HG03457 (cell line): ENCODE data around the gene CCDC88C.
A peak's percentile ranks its signal among the peaks of the same experiment; 100 is the strongest.

Experiments
- ATAC-seq: cut with Tn5 transposase; IDR thresholded peaks from one replicate; pipeline ENCODE4 v1.9.1; 2021; ENCODE audit warnings: moderate number of reproducible peaks; ENCODE audit not compliant: unreplicated experiment

Gene CCDC88C

DNA sequence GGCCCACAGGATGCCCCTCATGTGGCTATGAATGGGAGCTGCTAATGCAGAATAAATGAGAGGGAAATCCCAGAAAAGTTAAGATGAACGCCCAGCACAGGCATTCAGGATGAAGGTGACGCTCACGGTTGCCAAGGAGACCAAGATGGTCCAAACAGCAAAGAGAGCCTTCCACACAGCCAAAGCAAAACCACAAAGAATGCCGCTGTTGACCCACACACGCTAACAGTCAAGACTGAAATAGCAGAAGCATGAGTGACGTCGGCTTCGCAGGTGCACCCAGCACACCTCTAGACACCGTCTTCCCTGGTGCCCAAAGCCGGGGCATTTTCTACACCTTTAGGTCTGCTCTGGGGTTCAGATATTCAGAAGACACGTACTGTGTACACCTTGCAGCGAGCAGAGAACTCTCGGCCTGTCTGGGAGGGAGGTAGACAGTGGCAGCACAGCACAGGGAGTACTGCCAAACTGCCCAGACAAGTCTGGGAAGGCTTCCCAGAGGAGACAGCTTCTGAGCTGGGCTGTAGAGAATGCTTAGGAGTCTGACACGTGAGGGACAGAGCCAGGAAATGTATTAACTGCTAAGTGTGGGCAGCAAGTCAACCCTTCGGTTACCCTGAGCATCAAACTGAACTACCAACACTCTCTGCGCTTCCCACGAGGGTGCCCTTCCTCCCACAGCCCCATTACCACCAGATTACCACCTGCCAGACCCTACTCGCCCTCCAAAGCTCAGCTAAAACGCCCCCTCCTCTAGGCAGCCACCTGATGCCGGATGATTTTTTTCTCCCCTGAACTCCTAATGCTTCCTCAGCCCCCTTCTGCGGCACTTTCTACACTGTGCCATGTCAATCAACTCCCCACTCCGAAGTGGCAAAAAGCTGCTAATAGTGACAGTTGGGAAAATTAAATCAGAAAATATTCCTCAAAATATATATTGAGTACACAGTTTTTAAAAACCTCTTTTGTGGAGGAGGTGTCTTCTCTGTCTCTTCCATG lies 50.1 kb downstream of the CCDC88C start:
- ATAC-seq = peak; percentile 36

DNA sequence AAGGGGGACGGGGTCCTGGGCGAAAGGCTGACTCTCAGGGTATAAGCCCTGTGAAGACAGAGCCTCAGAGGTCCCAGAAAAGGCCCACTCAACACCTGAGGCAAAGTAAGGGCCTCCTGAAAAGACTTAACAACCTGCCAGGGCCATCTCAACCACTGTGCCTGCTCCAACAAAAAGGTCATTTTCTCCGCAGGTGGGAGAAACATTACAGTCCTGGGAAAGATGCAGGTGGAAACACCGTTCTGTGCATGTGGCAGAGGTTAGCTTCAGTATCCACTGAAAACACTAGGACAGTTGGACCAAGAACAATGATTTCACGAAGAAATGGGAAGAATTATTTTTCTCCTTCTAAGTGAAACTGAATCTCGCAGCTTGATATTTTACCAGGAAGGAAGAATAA lies 50.9 kb downstream of the CCDC88C start:
- ATAC-seq = no peak

DNA sequence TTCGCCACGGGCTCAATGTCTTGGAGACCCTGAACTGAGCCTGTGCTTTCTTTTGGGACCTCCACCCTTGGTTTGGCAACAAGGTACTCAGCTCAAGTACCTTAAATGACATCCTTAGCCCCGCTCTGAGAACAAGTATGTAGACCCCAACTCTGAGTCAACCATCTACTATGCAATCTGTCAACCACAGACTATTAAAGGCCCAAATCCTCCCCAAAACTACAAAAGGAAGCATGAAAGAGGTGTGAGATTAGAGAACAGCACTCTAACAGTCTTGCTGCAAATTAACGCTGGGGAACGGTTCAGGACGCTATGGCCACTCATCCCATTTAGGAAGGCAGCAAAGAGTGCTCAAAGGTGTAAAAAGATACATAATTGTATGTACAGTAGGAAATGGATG lies 52.1 kb downstream of the CCDC88C start:
- no peak for ATAC-seq

- ATAC-seq = no peak
Measured at GRCh38 chr14:91364524-91365270, 52.9 kb downstream of the CCDC88C start.

- ATAC-seq = peak; percentile 44
Measured at GRCh38 chr14:91363776-91364523, 53.7 kb downstream of the CCDC88C start.

DNA sequence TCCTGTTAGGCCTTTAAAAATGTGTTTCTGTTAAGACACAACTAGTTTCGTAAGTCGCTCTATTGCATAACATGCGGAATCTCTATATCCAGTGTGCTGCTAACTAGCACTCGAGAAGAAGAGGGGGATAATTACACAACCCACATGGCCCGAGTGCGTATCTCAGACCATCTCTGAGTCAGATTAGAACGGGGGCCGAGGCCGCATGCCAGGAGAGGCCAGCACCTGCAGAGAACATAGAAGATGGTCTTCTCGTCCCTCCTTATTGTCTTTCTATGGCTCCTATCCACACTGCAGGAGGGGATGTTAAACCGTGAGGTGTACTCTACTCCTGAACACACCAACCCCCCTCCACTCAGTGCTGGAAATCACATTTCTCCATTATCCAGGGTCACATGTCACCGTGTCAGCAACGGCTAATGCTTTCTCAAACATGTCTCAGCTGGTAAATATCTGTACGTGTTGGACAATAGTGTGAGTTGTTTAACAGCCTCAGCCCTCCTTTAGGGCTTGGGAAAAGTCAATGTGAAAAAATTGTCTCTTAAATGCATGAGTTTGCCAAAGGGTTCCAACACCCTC lies 56.3 kb downstream of the CCDC88C start:
- no peak for ATAC-seq

GRCh38 chr14:91360490-91361232 lies 57.0 kb downstream of the CCDC88C start:
- ATAC-seq = no peak

DNA sequence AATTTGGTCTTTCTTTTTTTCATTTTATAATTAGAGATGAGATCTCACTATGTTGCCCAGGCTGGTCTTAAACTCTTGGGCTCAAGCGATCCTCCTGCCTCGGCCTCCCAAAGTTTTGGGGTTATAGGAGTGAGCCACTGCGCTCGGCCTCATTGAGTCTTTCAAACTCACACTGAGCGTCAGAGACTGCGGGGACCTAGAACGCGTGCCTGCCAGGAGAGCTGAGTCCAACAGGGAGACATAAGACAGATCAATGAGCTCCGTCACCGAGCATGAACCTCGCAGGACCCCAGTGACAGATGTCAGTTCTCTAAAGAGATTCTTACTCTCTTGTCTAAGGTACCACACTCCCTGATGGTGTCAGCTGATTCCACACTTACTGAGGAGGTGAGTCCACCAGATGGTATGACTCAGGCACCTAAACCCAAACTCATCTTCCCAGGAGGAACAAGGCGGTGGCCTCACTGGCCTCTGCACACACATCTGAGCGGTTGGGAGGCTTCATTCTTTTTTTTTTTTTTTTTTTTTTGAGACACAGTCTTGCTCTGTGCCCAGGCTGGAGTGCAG lies 58.9 kb downstream of the CCDC88C start:
- no peak for ATAC-seq

DNA sequence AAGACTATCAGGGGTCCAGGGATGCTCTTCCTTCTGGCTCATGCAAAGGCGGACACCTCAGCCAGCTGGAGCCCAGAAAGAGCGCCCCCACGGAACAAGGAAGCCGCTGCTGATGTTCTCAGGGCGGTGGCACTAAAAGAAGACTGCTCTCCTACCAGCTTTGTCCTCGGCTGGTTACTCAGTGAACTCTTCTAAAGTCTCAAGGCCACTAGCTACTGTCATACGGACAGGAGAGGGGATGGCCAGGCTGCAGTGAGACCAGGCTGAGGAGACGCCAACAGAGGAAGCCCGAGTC lies 59.6 kb downstream of the CCDC88C start:
- ATAC-seq = no peak

GRCh38 chr14:91357272-91358024 lies 60.2 kb downstream of the CCDC88C start:
- no peak for ATAC-seq

- no peak for ATAC-seq
Measured at GRCh38 chr14:91356181-91356763, 61.3 kb downstream of the CCDC88C start.

DNA sequence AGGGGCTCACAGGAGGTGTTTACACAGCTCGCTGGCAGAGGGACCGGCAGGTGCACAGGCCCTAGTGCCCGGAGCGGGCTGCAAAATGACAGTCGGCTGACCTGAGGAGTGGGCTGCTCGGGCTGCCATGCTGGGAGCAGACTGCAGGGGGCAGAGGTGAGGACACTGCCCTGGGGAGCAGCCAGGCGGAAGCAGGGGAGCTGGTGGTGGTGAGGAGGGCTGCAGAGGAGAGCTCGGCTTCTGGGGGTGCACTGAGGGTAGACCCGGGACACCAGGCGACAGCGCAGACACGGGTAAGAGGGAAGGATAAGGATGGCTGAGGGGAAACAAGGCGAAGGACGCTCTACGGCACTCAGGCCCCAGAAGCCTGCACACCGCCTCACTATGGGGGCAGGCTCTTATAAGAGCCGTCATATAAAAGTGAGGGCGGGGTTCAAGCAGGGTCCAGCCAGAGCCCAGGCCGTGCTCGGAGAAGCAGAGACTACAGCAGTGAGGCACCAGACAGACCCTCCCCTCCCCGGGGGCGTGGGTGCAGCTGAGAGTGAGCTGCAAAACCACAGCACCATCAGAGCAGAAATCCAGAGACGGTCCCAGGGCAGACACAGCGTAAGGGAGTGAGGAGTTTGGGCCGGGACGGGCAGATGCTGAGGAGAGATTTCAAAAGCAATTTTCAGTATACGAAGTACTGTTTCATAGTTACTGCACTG lies 62.5 kb downstream of the CCDC88C start:
- no peak for ATAC-seq

- ATAC-seq = no peak
Measured at GRCh38 chr14:91354221-91354916, 63.3 kb downstream of the CCDC88C start.

DNA sequence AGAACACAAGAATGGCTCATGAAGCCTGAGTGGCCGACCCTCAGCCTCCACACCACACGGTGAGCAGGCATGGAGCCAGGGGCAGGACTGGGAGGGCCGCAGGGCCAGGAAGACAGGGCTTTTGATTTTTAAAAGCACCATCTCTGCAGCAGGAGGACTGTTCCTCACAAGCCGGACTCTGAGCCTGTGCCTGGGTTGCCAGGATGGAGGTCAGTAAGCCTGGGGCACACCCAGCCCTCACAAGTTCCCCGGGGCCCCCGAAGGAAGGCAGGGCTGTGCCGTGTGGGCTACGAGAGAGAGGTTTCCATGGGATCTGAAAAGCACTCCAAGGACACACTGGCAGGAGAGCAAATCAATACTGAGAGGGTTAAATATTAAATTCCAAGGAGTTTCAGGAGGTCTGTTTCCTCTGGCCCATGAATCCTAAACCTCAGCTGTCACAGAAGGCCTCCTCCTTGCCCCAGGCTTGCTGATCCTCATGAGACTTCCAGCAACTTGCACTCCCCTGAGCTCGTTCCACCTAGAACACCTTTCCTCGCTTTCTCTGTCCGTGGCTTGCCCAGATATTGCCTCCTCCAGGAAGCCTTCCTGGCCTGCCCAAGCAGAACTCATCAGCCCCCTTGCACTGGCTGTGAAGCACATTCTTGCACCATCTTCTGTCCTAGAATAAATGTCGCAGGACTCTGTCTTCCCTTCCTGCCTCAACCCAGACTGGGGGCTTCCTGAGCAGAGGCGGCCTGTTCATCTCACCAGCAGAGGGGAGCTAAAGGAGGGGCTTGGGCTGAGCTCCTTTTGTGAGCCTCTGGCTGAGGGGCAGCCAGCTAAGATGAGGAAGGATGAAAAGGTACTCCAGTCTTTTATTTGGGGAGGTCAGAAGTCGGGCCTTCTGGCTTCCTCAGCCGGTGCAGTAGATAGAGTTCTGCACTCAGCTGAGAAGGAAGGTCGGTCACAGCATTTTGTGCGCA lies 64.6 kb downstream of the CCDC88C start:
- ATAC-seq = no peak

DNA sequence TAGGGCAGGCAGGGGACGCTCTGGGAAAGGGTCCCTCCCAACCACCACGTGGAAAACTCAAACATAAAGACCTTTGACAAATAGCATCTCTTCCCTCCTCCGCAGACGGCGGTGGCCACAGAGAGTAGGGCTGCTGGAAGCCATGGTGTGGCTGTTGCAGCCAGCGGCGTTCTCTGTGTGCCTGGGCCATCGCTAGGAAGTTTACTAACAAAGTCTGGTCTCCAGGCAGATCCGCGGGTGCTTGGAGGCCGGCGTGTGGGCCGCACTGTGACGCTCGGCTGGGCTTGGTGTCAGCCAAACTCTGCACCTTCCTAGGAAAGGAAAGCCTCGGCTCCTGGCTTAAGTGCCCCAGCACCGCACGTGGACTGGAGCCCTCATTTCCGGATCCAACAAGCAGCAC lies 65.6 kb downstream of the CCDC88C start:
- no peak for ATAC-seq

- ATAC-seq = no peak
Measured at GRCh38 chr14:91351512-91351862, 66.1 kb downstream of the CCDC88C start.
